Activated T-helper 1 cell treated with anti-CD3 and anti-CD28 coated beads, Interleukin-2, amount 50 U/mL, for 16 hours (primary cell): ENCODE data around the gene STARD13.

ENCODE experiments used
- DNase-seq, 2 donors: peaks; one replicate each; pipeline ENCODE4 v3.0.0-alpha.2; 2020; ENCODE audit warnings: low read depth in 1 of 2, low spot score in 1 of 2

The STARD13 gene

GRCh38 chr13:33229446-33230177 is 55.9 kb downstream of the STARD13 start:
- DNase-seq = no peak

- DNase-seq = no peak
Measured at GRCh38 chr13:33228648-33229445, 56.7 kb downstream of the STARD13 start.

- no peak for DNase-seq
Measured at GRCh38 chr13:33227927-33228647, 57.5 kb downstream of the STARD13 start.

- no peak for DNase-seq
Measured at GRCh38 chr13:33224686-33225085, 60.9 kb downstream of the STARD13 start.

GRCh38 chr13:33224191-33224590 is 61.4 kb downstream of the STARD13 start:
- DNase-seq = no peak

GRCh38 chr13:33219926-33220325 is 65.6 kb downstream of the STARD13 start:
- no peak for DNase-seq

- DNase-seq = no peak
Measured at GRCh38 chr13:33218426-33218825, 67.1 kb downstream of the STARD13 start.

- no peak for DNase-seq
Measured at GRCh38 chr13:33218020-33218419, 67.5 kb downstream of the STARD13 start.

GRCh38 chr13:33217256-33217655 is 68.3 kb downstream of the STARD13 start:
- DNase-seq = no peak

- no peak for DNase-seq
Measured at GRCh38 chr13:33213797-33214196, 71.8 kb downstream of the STARD13 start.

GRCh38 chr13:33213024-33213768 is 72.4 kb downstream of the STARD13 start:
- no peak for DNase-seq

GRCh38 chr13:33212396-33212795 is 73.2 kb downstream of the STARD13 start:
- DNase-seq = no peak

GRCh38 chr13:33210090-33210489 is 75.5 kb downstream of the STARD13 start:
- DNase-seq = no peak

GRCh38 chr13:33208290-33209220 is 77.0 kb downstream of the STARD13 start:
- no peak for DNase-seq

GRCh38 chr13:33207615-33207961 is 78.0 kb downstream of the STARD13 start:
- no peak for DNase-seq

GRCh38 chr13:33206945-33207614 is 78.5 kb downstream of the STARD13 start:
- DNase-seq = no peak

GRCh38 chr13:33206425-33206824 is 79.1 kb downstream of the STARD13 start:
- no peak for DNase-seq

GRCh38 chr13:33205804-33206221 is 79.7 kb downstream of the STARD13 start:
- no peak for DNase-seq

GRCh38 chr13:33205224-33205623 is 80.3 kb downstream of the STARD13 start:
- no peak for DNase-seq
